Measurements from ENCODE around the gene SELENON. TPM values are rescaled to one million over a fixed set of nuclear protein-coding genes. Genes with fewer than 3 reads are reported as not detected.

The SELENON gene
- total and polyA plus RNA-seq, 2 experiments from 2014 or later: 26.7 to 37.7 TPM

DNA sequence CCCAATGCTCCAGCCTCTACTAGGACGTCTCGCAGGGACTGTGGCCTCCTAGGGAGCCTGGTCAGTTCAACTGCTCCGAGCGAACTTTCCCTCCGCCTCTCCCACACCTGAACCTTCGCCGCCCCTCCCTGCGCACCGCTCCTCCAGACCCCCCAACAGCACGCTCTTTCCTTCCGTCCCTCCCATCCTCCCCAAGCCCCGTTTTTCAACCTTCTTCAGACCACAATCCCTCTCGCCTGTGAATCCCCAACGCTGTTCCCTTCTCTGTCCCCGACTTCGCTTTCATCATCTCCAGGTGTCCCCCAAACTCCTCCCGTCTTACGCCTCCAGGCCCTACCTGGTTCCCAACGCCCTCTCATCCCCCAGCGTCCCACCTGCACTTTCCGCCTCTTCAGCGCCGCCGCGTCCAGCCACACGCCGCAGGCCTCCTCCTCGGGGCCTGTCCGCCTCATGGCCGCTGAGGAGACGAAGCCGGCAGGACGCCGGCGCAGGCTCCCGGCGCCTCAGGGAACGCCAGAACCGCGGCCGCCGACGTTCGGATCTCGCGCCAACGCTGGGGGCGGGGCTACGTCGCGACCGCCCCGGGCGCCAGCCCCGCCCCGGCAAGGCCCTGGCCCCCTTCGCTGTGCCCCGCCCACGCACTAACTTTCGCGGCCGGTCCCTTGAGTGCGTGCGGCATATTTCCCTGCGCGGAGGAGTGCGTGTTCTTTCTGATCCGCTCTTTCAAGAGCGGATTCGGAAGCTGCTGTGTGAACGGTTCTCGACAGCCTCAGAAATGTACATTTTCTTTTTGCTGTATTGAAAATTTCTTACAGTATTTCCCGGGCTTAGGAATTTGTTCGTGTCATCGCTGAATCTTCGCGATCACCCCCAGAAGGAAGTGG, 59.2 kb downstream of the SELENON start, which contains the start of gene AUNIP:
Gene AUNIP (minus strand): TSS at position 552 of the 884 bp plus-strand sequence. CDS start 100 bp downstream, at position 452.
- DNase-seq (ENCODE audit: low spot score): peak; percentile 96
- no peak for TF ChIP-seq EZH2 (IDR thresholded peaks at IDR 0.05; ENCODE audit: borderline replicate concordance)
- no peak for TF ChIP-seq EZH2phosphoT487 (IDR thresholded peaks at IDR 0.05; ENCODE audit: low read depth, severe bottlenecking, unreplicated experiment)
- TF ChIP-seq, protein P1, sequence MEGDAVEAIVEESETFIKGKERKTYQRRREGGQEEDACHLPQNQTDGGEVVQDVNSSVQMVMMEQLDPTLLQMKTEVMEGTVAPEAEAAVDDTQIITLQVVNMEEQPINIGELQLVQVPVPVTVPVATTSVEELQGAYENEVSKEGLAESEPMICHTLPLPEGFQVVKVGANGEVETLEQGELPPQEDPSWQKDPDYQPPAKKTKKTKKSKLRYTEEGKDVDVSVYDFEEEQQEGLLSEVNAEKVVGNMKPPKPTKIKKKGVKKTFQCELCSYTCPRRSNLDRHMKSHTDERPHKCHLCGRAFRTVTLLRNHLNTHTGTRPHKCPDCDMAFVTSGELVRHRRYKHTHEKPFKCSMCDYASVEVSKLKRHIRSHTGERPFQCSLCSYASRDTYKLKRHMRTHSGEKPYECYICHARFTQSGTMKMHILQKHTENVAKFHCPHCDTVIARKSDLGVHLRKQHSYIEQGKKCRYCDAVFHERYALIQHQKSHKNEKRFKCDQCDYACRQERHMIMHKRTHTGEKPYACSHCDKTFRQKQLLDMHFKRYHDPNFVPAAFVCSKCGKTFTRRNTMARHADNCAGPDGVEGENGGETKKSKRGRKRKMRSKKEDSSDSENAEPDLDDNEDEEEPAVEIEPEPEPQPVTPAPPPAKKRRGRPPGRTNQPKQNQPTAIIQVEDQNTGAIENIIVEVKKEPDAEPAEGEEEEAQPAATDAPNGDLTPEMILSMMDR (IDR thresholded peaks at IDR 0.05; ENCODE audit: poor library complexity): no peak
- peaks cover 17% of the 10 kb centered on the region for H3K4me1 ChIP-seq (ENCODE audit: insufficient read depth)
- no peaks in the 10 kb centered on the region for H3K9me2 ChIP-seq (replicated peaks; ENCODE audit: insufficient read depth)
- H3K79me2 ChIP-seq: peaks cover 13% of the 10 kb centered on the region
- peak within 1 kb of the TSS; percentile 97 for H3K4me2 ChIP-seq
- 1% methylated on average over 43 of the region's 77 CpGs for WGBS (ENCODE audit: low lambda C conversion rate, missing lambda C conversion rate)
- H3K4me3 ChIP-seq: peak within 1 kb of the TSS; percentile 78
- peak within 1 kb of the TSS; percentile 95 for H2AFZ ChIP-seq
- H3K9me3 ChIP-seq (ENCODE audit: low read depth): no peaks in the 10 kb centered on the region
- H3K36me3 ChIP-seq (replicated peaks; ENCODE audit: insufficient read depth, low read depth): no peaks in the 10 kb centered on the region
- no peaks in the 10 kb centered on the region for H3K27me3 ChIP-seq
- H4K20me1 ChIP-seq (ENCODE audit: insufficient read depth, poor library complexity, severe bottlenecking): no peaks in the 10 kb centered on the region
- H3K27ac ChIP-seq: peak within 1 kb of the TSS; percentile 94

DNA sequence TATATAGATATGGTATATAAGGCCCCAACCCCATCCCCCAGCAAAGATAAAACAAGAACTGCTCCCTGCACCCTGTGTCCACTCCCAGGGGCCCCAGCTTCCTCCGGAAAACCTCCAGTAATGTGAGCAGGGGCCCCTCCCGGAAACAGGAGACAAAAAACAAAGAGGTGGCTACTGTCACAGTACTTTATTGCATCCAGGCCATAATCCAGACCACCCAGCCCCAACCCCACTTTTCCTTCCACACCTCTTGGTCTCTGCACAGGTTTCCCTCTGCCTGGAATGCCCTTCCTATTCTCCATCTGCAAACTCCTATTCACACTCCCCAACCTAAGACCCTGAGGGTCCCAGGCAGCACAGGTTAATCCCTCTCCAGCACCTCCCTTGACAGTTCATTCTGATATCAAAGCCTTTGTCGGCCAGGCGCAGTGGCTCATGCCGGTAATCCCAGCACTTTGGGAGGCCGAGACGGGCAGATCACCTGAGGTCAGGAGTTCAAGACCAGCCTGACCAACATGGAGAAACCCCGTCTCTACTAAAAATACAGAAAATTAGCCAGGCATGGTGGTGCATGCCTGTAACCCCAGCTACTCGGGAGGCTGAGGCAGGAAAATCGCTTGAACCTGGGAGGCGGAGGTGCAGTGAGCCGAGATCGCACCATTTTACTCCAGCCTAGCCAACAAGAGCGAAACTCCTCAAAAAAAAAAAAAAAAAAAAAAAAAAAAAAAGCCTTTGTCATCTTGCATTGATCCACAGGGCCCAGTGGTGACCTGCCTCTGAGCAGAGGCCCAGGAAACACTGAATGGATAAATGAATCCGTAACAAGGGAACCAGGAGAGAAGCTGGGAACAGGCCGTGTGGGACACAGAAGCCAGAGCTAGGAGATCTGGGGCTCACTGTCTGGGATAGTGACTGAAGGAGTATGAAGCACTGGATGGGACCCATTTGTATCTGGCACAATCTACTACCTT, 61.6 kb downstream of the SELENON start:
- WGBS (ENCODE audit: low lambda C conversion rate, missing lambda C conversion rate): 62% methylated on average over 16 of the region's 16 CpGs
- H2AFZ ChIP-seq: no peak overlapping the region
- TF ChIP-seq EZH2phosphoT487 (IDR thresholded peaks at IDR 0.05; ENCODE audit: low read depth, severe bottlenecking, unreplicated experiment) (no peak), EZH2 (IDR thresholded peaks at IDR 0.05; ENCODE audit: borderline replicate concordance) (no peak)
- TF ChIP-seq, protein P1 (IDR thresholded peaks at IDR 0.05; ENCODE audit: poor library complexity): no peak
- H3K27me3 ChIP-seq: no peaks in the 10 kb centered on the region
- H4K20me1 ChIP-seq (ENCODE audit: insufficient read depth, poor library complexity, severe bottlenecking): no peaks in the 10 kb centered on the region
- H3K4me2 ChIP-seq: peak overlapping the region; percentile 97
- H3K4me3 ChIP-seq: no peak overlapping the region
- H3K79me2 ChIP-seq: peaks cover 12% of the 10 kb centered on the region
- H3K4me1 ChIP-seq (ENCODE audit: insufficient read depth): peaks cover 19% of the 10 kb centered on the region
- no peaks in the 10 kb centered on the region for H3K9me3 ChIP-seq (ENCODE audit: low read depth)
- no peak for DNase-seq (ENCODE audit: low spot score)
- no peaks in the 10 kb centered on the region for H3K9me2 ChIP-seq (replicated peaks; ENCODE audit: insufficient read depth)
- peak overlapping the region; percentile 63 for H3K27ac ChIP-seq
- no peaks in the 10 kb centered on the region for H3K36me3 ChIP-seq (replicated peaks; ENCODE audit: insufficient read depth, low read depth)

DNA sequence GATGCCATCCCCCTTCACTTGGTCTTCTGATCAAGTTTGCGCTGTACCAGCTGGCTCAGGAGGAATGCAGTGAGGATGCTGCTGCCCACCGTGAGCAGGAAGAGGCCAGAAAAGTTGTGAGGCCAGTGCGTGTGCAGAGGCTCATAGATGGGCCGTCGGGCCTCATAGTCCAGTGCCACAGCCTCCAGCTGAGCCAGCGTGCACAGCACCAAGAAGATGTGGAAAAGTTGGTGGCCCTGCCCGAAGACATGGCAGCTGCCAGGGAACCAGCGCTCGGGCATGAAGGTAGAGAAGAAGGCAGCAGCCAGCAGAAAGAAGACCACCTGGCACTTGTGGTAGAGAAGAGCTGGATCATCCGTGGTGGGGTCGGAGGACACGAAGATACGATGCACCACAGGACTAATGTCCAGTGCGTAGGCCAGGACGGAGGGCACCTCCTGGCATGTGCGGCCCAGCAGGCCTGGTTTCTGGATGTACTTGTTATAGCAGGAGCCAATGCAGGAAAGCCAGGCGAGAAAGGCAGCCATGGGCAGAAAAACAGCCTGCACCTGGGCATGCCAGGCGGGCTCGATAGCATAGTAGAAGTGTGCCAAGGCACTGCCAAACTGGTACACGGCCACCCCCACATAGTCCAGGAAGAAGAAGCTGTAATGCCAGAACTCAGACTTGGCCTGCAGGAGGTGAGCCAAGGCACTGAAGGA, 62.9 kb downstream of the SELENON start:
- no peak overlapping the region for H3K4me3 ChIP-seq
- H3K9me2 ChIP-seq (replicated peaks; ENCODE audit: insufficient read depth): no peaks in the 10 kb centered on the region
- DNase-seq (ENCODE audit: low spot score): no peak
- H3K27me3 ChIP-seq: no peaks in the 10 kb centered on the region
- H3K27ac ChIP-seq: no peak overlapping the region
- H3K4me1 ChIP-seq (ENCODE audit: insufficient read depth): peaks cover 30% of the 10 kb centered on the region
- H3K9me3 ChIP-seq (ENCODE audit: low read depth): no peaks in the 10 kb centered on the region
- no peak overlapping the region for H3K4me2 ChIP-seq
- H2AFZ ChIP-seq: no peak overlapping the region
- H3K36me3 ChIP-seq (replicated peaks; ENCODE audit: insufficient read depth, low read depth): no peaks in the 10 kb centered on the region
- peaks cover 4% of the 10 kb centered on the region for H3K79me2 ChIP-seq
- WGBS (ENCODE audit: low lambda C conversion rate, missing lambda C conversion rate): 97% methylated on average over 20 of the region's 20 CpGs
- TF ChIP-seq EZH2 (IDR thresholded peaks at IDR 0.05; ENCODE audit: borderline replicate concordance) (no peak), EZH2phosphoT487 (IDR thresholded peaks at IDR 0.05; ENCODE audit: low read depth, severe bottlenecking, unreplicated experiment) (no peak)
- TF ChIP-seq, protein P1 (IDR thresholded peaks at IDR 0.05; ENCODE audit: poor library complexity): no peak
- H4K20me1 ChIP-seq (ENCODE audit: insufficient read depth, poor library complexity, severe bottlenecking): no peaks in the 10 kb centered on the region

All from hepatocyte (in vitro differentiated cells).